ENCODE data around the gene TMEFF1. TPM values are rescaled to one million over a fixed set of nuclear protein-coding genes. Genes with fewer than 3 reads are reported as not detected.

TMEFF1 gene
- total and polyA plus RNA-seq, 10 of the 15 experiments (the other 5 are each of a cell fraction or from before 2014, with no cell fraction given) = 0.03 to 0.55 (median 0.11) TPM; not detected in 3

GRCh38 chr9:100443781-100444768, 28.9 kb upstream of the TMEFF1 start (continued):
- TF ChIP-seq RCOR1 (conservative IDR thresholded peaks at IDR 0.05; ENCODE audit: low read depth, low read length) = no peak
- TF ChIP-seq YBX1 (IDR thresholded peaks at IDR 0.05) = no peak
- TF ChIP-seq TBL1XR1 (IDR thresholded peaks at IDR 0.05; ENCODE audit: low read depth, low read length) = no peak
- no peak for TF ChIP-seq NFIC (IDR thresholded peaks at IDR 0.05; ENCODE audit: low read depth, low read length)
- no peak for TF ChIP-seq POLR2AphosphoS2 (IDR thresholded peaks at IDR 0.05; ENCODE audit: low read depth, low read length)
- TF ChIP-seq EGR1 (IDR thresholded peaks at IDR 0.05; ENCODE audit: borderline replicate concordance in 1 of 2, low read depth in 2 of 2, low read length in 2 of 2) = no peak
- no peak for TF ChIP-seq ZNF384 (IDR thresholded peaks at IDR 0.05; ENCODE audit: borderline replicate concordance, low read depth, low read length)

DNA sequence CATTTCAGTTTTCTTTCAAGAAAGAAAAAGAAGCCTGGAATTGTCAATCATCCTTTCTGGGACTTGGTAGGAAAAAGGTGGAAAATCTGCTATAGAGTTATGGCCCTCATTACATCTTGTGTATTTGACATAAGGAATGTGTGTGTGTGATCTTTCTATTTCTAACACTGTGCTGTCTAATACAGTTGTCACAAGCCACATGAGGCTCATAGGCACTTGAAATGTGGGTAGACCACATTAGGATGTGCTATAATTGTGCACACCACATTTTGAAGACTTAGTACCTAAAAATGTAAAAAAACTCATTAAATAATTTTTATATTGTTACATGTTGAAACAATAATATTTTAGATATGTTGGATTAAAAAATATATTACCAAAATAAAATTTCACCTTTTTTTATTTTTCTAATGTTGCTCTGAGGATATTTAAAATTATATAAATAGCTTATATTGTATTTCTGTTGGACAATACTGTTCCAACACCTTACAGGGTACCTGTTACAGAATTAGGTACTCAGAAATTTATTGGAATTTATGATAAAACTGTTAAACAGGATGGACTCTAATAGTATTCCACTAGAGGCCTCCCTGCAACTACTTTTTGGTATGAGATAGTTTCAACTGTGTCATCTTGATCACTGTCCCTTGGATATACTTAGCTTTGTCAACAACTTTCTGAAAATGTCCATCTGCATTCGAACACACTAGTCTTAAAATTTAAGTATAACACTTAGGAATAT, 27.6 kb upstream of the TMEFF1 start:
- WGBS (ENCODE audit: insufficient coverage, insufficient replicate concordance, low lambda C conversion rate, missing lambda C conversion rate) = 100% methylated on average over 1 of the region's 1 CpG
- no peak for DNase-seq (ENCODE audit: low read depth, low spot score)
- H3K4me1 ChIP-seq (ENCODE audit: control insufficient read depth, insufficient read depth, low read length) = peaks cover 14% of the 10 kb centered on the region
- H3K9ac ChIP-seq (ENCODE audit: control insufficient read depth, insufficient read depth, low read length) = no peak overlapping the region
- no peaks in the 10 kb centered on the region for H3K36me3 ChIP-seq (ENCODE audit: control insufficient read depth in 2 of 2, insufficient read depth in 2 of 2, low read length in 1 of 2)
- no TSS peak for BruUV-seq (replicated peaks)
- no peak overlapping the region for H3K4me2 ChIP-seq (ENCODE audit: control insufficient read depth, insufficient read depth)
- ChIA-PET POLR2A (no interaction called here), CTCF (interaction anchor here (0.6 to 1.5 kb wide), 3 partner anchors 8 to 22 kb away, joined by 3 to 7 read pairs (median 3); partner anchors contain the start of gene MSANTD3), SMC1A (ENCODE audit: uncharacterized antibody, unreplicated experiment) (no interaction called here), RAD21 (ENCODE audit: unreplicated experiment) (no interaction called here)
- no peak for TF ChIP-seq SIN3A (IDR thresholded peaks at IDR 0.05; ENCODE audit: low read depth, low read length)
- TF ChIP-seq SREBF2 (IDR thresholded peaks at IDR 0.05; ENCODE audit: low read length) = no peak
- 0 out of 2 replicates have a peak, but pooled peaks have one; percentile 18 for TF ChIP-seq RAD21 (IDR thresholded peaks at IDR 0.05; ENCODE audit: insufficient read depth, low read depth, low read length)
- TF ChIP-seq ZBED1 (IDR thresholded peaks at IDR 0.05; ENCODE audit: borderline replicate concordance) = no peak
- no peaks in the 10 kb centered on the region for H3K79me2 ChIP-seq (ENCODE audit: control insufficient read depth, insufficient read depth, low read length)
- FAIRE-seq = no peak
- no peaks in the 10 kb centered on the region for H3K9me3 ChIP-seq (replicated peaks; ENCODE audit: control insufficient read depth, insufficient read depth, low read length)
- intact Hi-C loops (cut with micrococcal nuclease; ENCODE audit: unreplicated experiment) (no loop called here), in situ Hi-C loops (cut with MboI) (no loop called here)
- no peak overlapping the region for H2AFZ ChIP-seq (ENCODE audit: control insufficient read depth, low read depth, low read length)
- no peak for ATAC-seq
- no peaks in the 10 kb centered on the region for H4K20me1 ChIP-seq (ENCODE audit: control insufficient read depth, insufficient read depth)
- H3K27me3 ChIP-seq (replicated peaks in 1 of 2; ENCODE audit: control insufficient read depth in 2 of 2, insufficient read depth in 2 of 2, low read length in 1 of 2) = no peaks in the 10 kb centered on the region
- no peak overlapping the region for H3K4me3 ChIP-seq
- no peak overlapping the region for H3K27ac ChIP-seq (ENCODE audit: control insufficient read depth, insufficient read depth)

Data from GM12878 (cell line).